Mesothelial cell of epicardium (in vitro differentiated cells): Measurements from ENCODE around the gene MEIOSIN. TPM values are rescaled to one million over a fixed set of nuclear protein-coding genes. Genes with fewer than 3 reads are reported as not detected.
"Not testable (repeated sequence)": the region's sequence is repeated elsewhere in the genome, so short reads cannot be mapped to it uniquely, and the experiment has no call there.

ENCODE experiments used
- DNase-seq, 2 experiments: peaks; one replicate each; pipeline ENCODE4 v3.0.0; 2021; ENCODE audit warnings: low spot score in 2 of 2; ENCODE audit not compliant: unreplicated experiment in 2 of 2
- H3K27ac Mint-ChIP-seq: 2 replicates; pipeline ENCODE4 v1.8.0; 2021; ENCODE audit warnings: mixed read lengths
- H3K27me3 Mint-ChIP-seq: 2 replicates; pipeline ENCODE4 v1.8.0; 2021; ENCODE audit warnings: low read depth, mixed read lengths
- H3K36me3 Mint-ChIP-seq: 2 replicates; pipeline ENCODE4 v1.8.0; 2021; ENCODE audit warnings: mixed read lengths
- H3K4me1 Mint-ChIP-seq: 2 replicates; pipeline ENCODE4 v1.8.0; 2021; ENCODE audit warnings: mixed read lengths
- H3K4me3 Mint-ChIP-seq: 2 replicates; pipeline ENCODE4 v1.8.0; 2021; ENCODE audit warnings: mild to moderate bottlenecking, moderate library complexity, mixed read lengths
- H3K9me3 Mint-ChIP-seq: 2 replicates; pipeline ENCODE4 v1.8.0; 2021; ENCODE audit warnings: mixed read lengths
- total RNA-seq: library from RNA; stranded (reverse); gene quantifications from 3 replicates; pipeline ENCODE4 v1.2.1, GENCODE V29; 2021
- TF ChIP-seq, protein P1 (sequence below): fragments of 200-600 bp; sonication (generic); IDR thresholded peaks from one replicate; pipeline ENCODE4 v1.5.0; 2021; ENCODE audit warnings: antibody characterized with exemption; ENCODE audit not compliant: unreplicated experiment

The MEIOSIN gene
- total RNA-seq, 1 donor from 2014 or later = not detected

DNA sequence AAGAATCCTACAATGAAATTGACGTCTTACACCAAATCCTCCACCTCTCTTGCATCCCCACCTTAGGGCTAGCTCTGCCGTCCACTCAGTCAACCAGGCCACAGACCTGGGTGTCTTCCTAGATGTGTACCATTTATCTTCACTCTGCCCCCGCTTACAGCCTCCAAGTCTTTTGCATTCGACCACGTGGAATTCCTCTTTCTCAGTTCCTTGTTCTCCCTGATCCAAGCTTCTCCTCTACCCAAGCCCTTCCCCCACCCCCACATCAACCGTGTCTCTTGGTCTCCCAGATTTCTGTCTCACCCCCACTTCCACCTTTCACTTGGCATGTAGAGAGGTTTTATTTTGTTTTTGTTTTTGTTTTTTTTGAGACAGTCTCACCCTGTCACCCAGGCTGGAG is 60.6 kb downstream of the MEIOSIN start:
- H3K4me3 Mint-ChIP-seq = peak overlapping the region; percentile 45
- H3K9me3 Mint-ChIP-seq = no peaks in the 10 kb centered on the region
- H3K27me3 Mint-ChIP-seq = no peaks in the 10 kb centered on the region
- H3K27ac Mint-ChIP-seq = peak overlapping the region; percentile 71
- H3K36me3 Mint-ChIP-seq = peaks cover 4% of the 10 kb centered on the region
- H3K4me1 Mint-ChIP-seq = peaks cover 23% of the 10 kb centered on the region
- DNase-seq = no peak
- TF ChIP-seq, protein P1, sequence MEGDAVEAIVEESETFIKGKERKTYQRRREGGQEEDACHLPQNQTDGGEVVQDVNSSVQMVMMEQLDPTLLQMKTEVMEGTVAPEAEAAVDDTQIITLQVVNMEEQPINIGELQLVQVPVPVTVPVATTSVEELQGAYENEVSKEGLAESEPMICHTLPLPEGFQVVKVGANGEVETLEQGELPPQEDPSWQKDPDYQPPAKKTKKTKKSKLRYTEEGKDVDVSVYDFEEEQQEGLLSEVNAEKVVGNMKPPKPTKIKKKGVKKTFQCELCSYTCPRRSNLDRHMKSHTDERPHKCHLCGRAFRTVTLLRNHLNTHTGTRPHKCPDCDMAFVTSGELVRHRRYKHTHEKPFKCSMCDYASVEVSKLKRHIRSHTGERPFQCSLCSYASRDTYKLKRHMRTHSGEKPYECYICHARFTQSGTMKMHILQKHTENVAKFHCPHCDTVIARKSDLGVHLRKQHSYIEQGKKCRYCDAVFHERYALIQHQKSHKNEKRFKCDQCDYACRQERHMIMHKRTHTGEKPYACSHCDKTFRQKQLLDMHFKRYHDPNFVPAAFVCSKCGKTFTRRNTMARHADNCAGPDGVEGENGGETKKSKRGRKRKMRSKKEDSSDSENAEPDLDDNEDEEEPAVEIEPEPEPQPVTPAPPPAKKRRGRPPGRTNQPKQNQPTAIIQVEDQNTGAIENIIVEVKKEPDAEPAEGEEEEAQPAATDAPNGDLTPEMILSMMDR = no peak

DNA sequence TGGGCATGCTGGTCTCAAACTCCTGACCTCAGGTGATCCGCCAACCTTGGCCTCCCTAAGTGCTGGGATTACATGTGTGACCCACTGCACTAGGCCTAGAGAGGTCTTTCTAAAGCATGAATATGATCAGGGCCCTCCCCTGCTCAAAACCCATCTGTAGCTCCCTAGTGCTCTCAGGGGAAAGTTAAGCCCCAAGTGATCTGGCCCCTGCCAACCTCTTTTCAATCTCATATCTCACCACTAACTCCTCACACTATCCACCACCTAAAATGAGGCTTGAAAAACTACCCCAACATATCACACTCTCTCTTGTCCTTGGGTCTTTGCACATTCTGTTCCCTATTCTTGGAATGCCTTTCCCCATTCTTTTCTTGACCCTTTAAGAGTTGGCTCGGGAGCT is 61.4 kb downstream of the MEIOSIN start:
- Mint-ChIP-seq H3K27ac (no peak overlapping the region), H3K9me3 (no peaks in the 10 kb centered on the region), H3K4me3 (no peak overlapping the region), H3K4me1 (peaks cover 26% of the 10 kb centered on the region), H3K27me3 (no peaks in the 10 kb centered on the region), H3K36me3 (no peaks in the 10 kb centered on the region)
- TF ChIP-seq, protein P1 = no peak
- no peak for DNase-seq

DNA sequence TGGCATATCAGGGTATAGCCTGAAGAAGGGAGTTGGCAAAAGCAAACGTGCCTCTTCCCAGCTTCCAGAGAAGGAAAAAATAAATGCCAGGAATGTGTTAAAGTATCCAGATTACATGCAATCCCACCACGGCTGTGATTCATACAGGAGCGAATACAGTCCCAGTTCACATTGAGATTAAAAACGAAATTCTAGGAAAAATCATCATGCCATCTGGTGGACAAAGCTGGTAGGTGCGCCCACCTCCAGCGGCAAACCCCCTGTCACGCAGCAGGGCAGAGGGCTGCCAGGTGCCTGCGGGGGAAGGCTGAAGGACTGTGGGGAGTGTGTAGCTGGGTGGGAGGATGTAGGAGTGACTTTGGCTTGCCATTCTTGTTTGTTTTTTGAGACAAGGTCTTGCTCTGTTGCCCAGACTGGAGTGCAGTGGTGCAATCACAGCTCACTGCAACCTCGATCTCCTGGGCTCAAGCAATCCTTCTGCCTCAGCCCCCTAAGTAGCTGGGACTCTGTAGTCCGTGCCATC is 65.8 kb downstream of the MEIOSIN start:
- Mint-ChIP-seq H3K27me3 (no peaks in the 10 kb centered on the region), H3K36me3 (no peaks in the 10 kb centered on the region), H3K27ac (peak overlapping the region; percentile 59), H3K4me3 (no peak overlapping the region), H3K4me1 (peaks cover 6% of the 10 kb centered on the region), H3K9me3 (no peaks in the 10 kb centered on the region)
- DNase-seq = peak in 1 of 2 experiments; percentile 83
- TF ChIP-seq, protein P1 = peak; percentile 96

DNA sequence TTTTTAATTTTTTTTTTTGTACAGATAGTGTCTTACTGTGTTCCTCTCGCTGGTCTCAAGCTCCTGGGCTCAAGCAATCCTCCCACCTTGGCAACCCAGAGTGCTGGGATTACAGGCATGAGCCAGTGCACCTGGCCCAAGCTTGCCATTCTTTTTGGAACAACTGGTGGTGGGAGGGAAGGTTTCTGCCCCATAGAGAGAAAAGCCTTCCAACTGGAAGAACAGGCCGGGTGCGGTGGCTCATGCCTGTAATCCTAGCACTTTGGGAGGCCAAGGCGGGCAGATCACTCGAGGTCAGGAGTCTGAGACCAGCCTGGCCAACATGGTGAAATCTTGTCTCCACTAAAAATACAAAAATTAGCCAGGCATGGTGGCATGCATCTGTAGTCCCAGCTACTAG is 66.3 kb downstream of the MEIOSIN start:
- H3K4me1 Mint-ChIP-seq, H3K36me3 Mint-ChIP-seq, H3K9me3 Mint-ChIP-seq, H3K27ac Mint-ChIP-seq, H3K4me3 Mint-ChIP-seq, DNase-seq, H3K27me3 Mint-ChIP-seq: not testable (repeated sequence)

DNA sequence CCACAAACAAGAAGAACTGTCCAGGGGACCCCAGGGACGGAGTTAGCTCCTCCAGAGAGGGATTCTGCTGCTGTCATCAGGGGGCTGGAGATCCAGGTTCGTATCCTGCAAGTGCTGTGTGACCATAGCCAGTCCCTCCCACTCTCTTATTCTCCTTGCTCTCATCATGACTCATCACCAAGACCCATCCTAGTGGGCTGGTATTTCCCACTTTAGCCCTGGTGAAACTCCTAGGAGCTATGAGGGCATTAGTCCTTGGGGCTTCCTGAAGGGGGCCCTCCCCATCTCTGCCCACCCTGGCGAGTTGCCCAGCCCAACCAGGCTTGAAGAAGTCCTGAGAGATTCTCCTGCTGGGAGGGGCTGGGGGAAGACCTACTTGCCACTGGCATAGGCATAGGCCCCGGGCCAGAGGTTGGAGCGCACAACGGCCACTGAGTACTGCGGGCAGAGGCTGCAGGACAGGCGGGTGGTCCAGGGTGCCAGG is 66.9 kb downstream of the MEIOSIN start:
- DNase-seq = no peak
- no peak overlapping the region for H3K27ac Mint-ChIP-seq
- TF ChIP-seq, protein P1 = no peak
- H3K36me3 Mint-ChIP-seq = no peaks in the 10 kb centered on the region
- no peaks in the 10 kb centered on the region for H3K9me3 Mint-ChIP-seq
- no peaks in the 10 kb centered on the region for H3K27me3 Mint-ChIP-seq
- no peak overlapping the region for H3K4me3 Mint-ChIP-seq
- H3K4me1 Mint-ChIP-seq = peaks cover 6% of the 10 kb centered on the region

DNA sequence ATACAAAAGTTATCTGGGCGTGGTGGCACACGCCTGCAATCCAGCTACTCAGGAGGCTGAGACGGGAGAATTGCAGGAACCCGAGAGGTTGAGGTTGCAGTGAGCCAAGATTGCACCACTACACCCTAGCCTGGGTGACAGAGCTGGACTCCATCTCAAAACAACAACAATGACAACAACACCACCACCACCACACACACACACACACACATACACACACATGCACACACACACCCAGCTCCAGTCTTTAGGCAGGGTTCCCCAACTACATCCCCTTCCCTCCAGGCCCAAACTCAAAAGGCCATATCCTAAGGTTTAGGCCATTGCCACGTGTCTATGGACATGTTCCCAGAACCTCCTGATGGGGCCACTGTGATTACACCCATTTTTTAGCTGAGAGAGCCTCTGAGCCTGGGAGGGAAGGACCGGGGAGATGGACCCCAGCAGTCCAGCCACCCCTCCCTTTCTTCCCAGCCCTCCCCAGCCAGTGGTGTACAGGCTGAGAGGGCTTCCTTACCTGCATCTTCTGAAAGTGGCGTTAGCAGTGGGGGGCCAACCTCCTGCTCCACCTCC is 68.5 kb downstream of the MEIOSIN start:
- Mint-ChIP-seq H3K27me3 (no peaks in the 10 kb centered on the region), H3K4me1 (peaks cover 6% of the 10 kb centered on the region), H3K36me3 (no peaks in the 10 kb centered on the region), H3K4me3 (no peak overlapping the region), H3K27ac (no peak overlapping the region), H3K9me3 (no peaks in the 10 kb centered on the region)
- TF ChIP-seq, protein P1 = no peak
- no peak for DNase-seq
